Stomach (tissue), 9 donors: ENCODE measurements around the gene DNAJC25. TPM values are rescaled to one million over a fixed set of nuclear protein-coding genes. Genes with fewer than 3 reads are reported as not detected.
A peak's percentile ranks its signal among the peaks of the same experiment; 100 is the strongest.

Experiments used
- DNase-seq, 2 donors: peaks; one replicate each; pipeline versions ENCODE4 v3.0.0 to v3.0.0-alpha.2; 2013 to 2019
- H3K27ac ChIP-seq, 5 donors: fragments of 200-600 bp in 4 of 5; sonication (generic) in 4 of 5; one replicate each; pipeline ENCODE4 v1.5.1; 2013 to 2019; ENCODE audit warnings: mild to moderate bottlenecking in 1 of 5, moderate library complexity in 1 of 5
- H3K27me3 ChIP-seq, 3 donors: fragments of 200-600 bp; sonication (generic); one replicate each; pipeline ENCODE4 v1.5.1; 2017 to 2019; ENCODE audit warnings: mixed run types in 1 of 3
- H3K36me3 ChIP-seq, 4 donors: fragments of 200-600 bp; sonication (generic); 1 replicate in 3 of 4; 2 replicates in 1 of 4; pipeline ENCODE4 v1.5.1; 2016 to 2019
- H3K4me1 ChIP-seq, 4 donors: fragments of 200-600 bp; sonication (generic); one replicate each; pipeline ENCODE4 v1.5.1; 2016 to 2019
- H3K4me3 ChIP-seq, 4 donors: fragments of 200-600 bp; sonication (generic) in 3 of 4; one replicate each; pipeline ENCODE4 v1.5.1; 2016 to 2019; ENCODE audit warnings: mild to moderate bottlenecking in 1 of 4
- H3K9me3 ChIP-seq, 4 donors: fragments of 200-600 bp; sonication (generic); one replicate each; pipeline ENCODE4 v1.5.1; 2016 to 2019
- EP300 ChIP-seq: sonication (generic); formaldehyde crosslinking; IDR thresholded peaks from one replicate; pipeline ENCODE4 v1.6.1; 2017; ENCODE audit warnings: antibody characterized with exemption
- POLR2A ChIP-seq, 4 donors: fragments of 450-650 bp; IDR thresholded peaks; one replicate each; pipeline ENCODE4 v1.6.1; 2016; ENCODE audit warnings: antibody characterized with exemption in 4 of 4, control low read depth in 2 of 4, mild to moderate bottlenecking in 1 of 4, moderate library complexity in 1 of 4
- POLR2AphosphoS5 ChIP-seq, 3 donors: sonication (generic); formaldehyde crosslinking; IDR thresholded peaks; one replicate each; pipeline ENCODE4 v1.6.1; 2016; ENCODE audit warnings: antibody characterized with exemption in 3 of 3
- WGBS, 5 donors: extraction: QIAGEN DNeasy Blood & Tissue Kit in 3 of 5; methylation state at CpG; one replicate each; pipeline versions ENCODE4 v1.1.5 to v1.1.7; 2013 to 2018; 5-methylcytosine and 5-hydroxymethylcytosine counted together
- intact Hi-C: fragments of 100-400 bp; cut with DNase I; formaldehyde crosslinking; loops from one replicate; pipeline ENCODE4 v1.15.1; 2023; ENCODE audit warnings: low total_unique reads
- polyA plus RNA-seq, 3 donors: library from polyadenylated mRNA; stranded (reverse); fragments of 200-250 nt; gene quantifications; one replicate each; pipeline ENCODE4 v1.2.3, GENCODE V29; 2013
- total RNA-seq, 5 donors: library from RNA; depleted of rRNA; stranded (reverse); fragments of >200 nt; gene quantifications; one replicate each; pipeline versions ENCODE4 v1.1.0 to v1.2.3, GENCODE V29; 2014 to 2016
- TF ChIP-seq, protein P1 (sequence below), 7 experiments: fragments of 450-650 bp in 4 of 7; fragments of 200-600 bp in 3 of 7; sonication (generic) in 3 of 7; IDR thresholded peaks; one replicate each; pipeline ENCODE4 v1.5.1; 2016 to 2019; ENCODE audit warnings: antibody characterized with exemption in 7 of 7, control low read depth in 2 of 7, mild to moderate bottlenecking in 1 of 7
- donor health status: healthy with polysubstance abuse.
- donor health status: Bipolar disorder and iron deficiency.
- donor health status: healthy.

Gene DNAJC25
- total and polyA plus RNA-seq, 8 donors = 1.3 to 44.0 (median 4.7) TPM; not detected in 1

DNA sequence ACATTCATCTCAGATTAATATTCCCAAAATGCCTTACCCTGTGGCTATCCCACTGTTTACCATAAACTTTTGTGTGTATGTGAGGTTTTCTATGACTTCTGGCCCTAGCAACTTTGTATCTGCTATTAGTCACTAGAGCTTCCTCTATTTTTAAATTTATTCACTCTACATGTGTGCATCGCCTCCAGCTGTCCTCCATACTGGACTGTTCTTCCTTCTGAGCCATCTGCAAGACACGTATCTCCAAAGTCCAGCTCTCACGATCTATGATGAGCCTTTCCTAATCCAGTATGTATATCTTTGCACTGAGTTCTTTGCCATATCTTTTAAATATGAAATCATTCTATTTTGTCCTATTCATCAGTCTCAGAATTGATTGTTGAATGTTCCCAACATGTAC is 28.6 kb downstream of the DNAJC25 start:
- WGBS, 5 donors = 86 to 96% (median 94%) methylated on average over 3 of the region's 3 CpGs
- TF ChIP-seq POLR2A (IDR thresholded peaks at IDR 0.05) (no peak), EP300 (no peak), POLR2AphosphoS5 (IDR thresholded peaks at IDR 0.05) (no peak)
- TF ChIP-seq, protein P1, sequence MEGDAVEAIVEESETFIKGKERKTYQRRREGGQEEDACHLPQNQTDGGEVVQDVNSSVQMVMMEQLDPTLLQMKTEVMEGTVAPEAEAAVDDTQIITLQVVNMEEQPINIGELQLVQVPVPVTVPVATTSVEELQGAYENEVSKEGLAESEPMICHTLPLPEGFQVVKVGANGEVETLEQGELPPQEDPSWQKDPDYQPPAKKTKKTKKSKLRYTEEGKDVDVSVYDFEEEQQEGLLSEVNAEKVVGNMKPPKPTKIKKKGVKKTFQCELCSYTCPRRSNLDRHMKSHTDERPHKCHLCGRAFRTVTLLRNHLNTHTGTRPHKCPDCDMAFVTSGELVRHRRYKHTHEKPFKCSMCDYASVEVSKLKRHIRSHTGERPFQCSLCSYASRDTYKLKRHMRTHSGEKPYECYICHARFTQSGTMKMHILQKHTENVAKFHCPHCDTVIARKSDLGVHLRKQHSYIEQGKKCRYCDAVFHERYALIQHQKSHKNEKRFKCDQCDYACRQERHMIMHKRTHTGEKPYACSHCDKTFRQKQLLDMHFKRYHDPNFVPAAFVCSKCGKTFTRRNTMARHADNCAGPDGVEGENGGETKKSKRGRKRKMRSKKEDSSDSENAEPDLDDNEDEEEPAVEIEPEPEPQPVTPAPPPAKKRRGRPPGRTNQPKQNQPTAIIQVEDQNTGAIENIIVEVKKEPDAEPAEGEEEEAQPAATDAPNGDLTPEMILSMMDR (IDR thresholded peaks at IDR 0.05) = no peak
- Histone ChIP-seq H3K36me3 (peaks cover 0 to 8% (median 5%) of the 10 kb centered on the region in 4 donors), H3K27ac (no peak overlapping the region), H3K27me3 (no peaks in the 10 kb centered on the region), H3K4me1 (peaks cover 12 to 34% (median 18%) of the 10 kb centered on the region in 4 donors), H3K9me3 (no peaks in the 10 kb centered on the region), H3K4me3 (no peak overlapping the region)
- no peak for DNase-seq
- intact Hi-C loops = no loop called here

GRCh38 chr9:111661150-111661801 is 30.1 kb downstream of the DNAJC25 start, which contains the start of gene GNG10:
Gene GNG10, plus strand, starts transcription at chr9:111661605. Its CDS starts 30 bp downstream, at chr9:111661635.
- intact Hi-C loops = no loop called here

DNA sequence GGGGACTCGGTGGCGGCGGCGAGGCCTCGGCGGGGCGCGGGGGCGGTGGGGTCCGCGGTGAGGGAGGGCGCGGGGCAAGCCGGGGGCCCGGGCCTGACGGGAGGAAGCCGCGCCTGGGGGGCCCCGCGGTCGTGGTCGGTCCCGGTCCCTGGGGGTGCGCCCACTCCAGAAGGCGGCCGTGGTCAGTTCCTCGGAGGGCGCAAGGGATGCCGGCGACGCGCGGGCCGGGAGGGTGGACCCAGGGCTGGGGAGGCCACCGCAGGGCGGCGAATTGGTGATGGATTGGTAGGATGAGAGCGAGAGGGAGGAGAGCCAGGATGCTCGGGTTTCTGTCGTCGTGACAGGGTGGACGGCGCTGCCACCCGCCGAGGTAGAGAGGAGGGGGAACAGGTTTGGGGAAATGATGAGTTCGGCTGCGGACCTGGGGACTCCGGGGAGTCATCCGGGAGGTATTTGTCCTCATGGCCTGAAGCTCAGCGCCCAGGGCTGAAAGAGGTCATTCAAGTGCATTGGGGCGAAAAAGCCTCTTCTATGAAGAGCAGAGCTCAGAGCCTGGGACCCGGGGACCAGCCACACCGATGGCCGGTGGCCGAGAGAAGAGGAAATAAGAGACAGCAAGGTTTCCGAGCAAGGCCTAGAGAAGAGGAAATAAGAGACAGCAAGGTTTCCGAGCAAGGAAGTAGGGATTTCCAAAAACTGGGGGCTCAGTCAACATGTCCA is 30.8 kb downstream of the DNAJC25 start:
- H3K9me3 ChIP-seq = no peaks in the 10 kb centered on the region
- H3K27ac ChIP-seq = peak overlapping the region; percentile 76 to 93 (median 82)
- peak overlapping the region; percentile 73 to 89 (median 83) for H3K4me3 ChIP-seq
- intact Hi-C loops = no loop called here
- H3K27me3 ChIP-seq = no peaks in the 10 kb centered on the region
- H3K4me1 ChIP-seq = peaks cover 12 to 34% (median 18%) of the 10 kb centered on the region in 4 donors
- TF ChIP-seq, protein P1 (IDR thresholded peaks at IDR 0.05) = no peak
- TF ChIP-seq POLR2A (IDR thresholded peaks at IDR 0.05) = no peak
- no peak for TF ChIP-seq POLR2AphosphoS5 (IDR thresholded peaks at IDR 0.05)
- no peak for TF ChIP-seq EP300
- H3K36me3 ChIP-seq = peaks cover 0 to 10% (median 5%) of the 10 kb centered on the region in 4 donors
- 0 to 2% (median 1%) methylated on average over 20 to 57 of the region's 57 CpGs for WGBS, 5 donors
- peak; percentile 30 to 71 for DNase-seq

More at GRCh38 chr9:111661150-111661801, 30.1 kb downstream of the DNAJC25 start, which contains the start of gene GNG10:
- TF ChIP-seq POLR2AphosphoS5 (IDR thresholded peaks at IDR 0.05) (peak in 2 of 3 donors; percentile 6 to 18), EP300 (no peak)
- Histone ChIP-seq H3K4me3 (peak within 1 kb of the TSS; percentile 73 to 89 (median 83)), H3K36me3 (peaks cover 0 to 4% (median 0%) of the 10 kb centered on the region in 4 donors), H3K27ac (peak within 1 kb of the TSS; percentile 76 to 93 (median 82)), H3K4me1 (peaks cover 12 to 34% (median 18%) of the 10 kb centered on the region in 4 donors), H3K9me3 (no peaks in the 10 kb centered on the region), H3K27me3 (no peaks in the 10 kb centered on the region)
- WGBS, 5 donors = 0 to 1% (median 0%) methylated on average over 20 to 61 of the region's 61 CpGs
- DNase-seq = peak; percentile 62 to 88

- intact Hi-C loops = no loop called here
- peak in 1 of 2 donors; percentile 22 for DNase-seq
- TF ChIP-seq EP300 (no peak), POLR2A (IDR thresholded peaks at IDR 0.05) (no peak), POLR2AphosphoS5 (IDR thresholded peaks at IDR 0.05) (no peak)
- TF ChIP-seq, protein P1 (IDR thresholded peaks at IDR 0.05) = no peak
- Histone ChIP-seq H3K4me3 (peak overlapping the region; percentile 73 to 89 (median 83)), H3K27me3 (no peaks in the 10 kb centered on the region), H3K9me3 (no peaks in the 10 kb centered on the region), H3K4me1 (peaks cover 12 to 34% (median 18%) of the 10 kb centered on the region in 4 donors), H3K36me3 (peaks cover 4 to 18% (median 13%) of the 10 kb centered on the region in 4 donors), H3K27ac (peak overlapping the region in 4 of 5 donors; percentile 76 to 93 (median 83))
- WGBS, 5 donors = 19 to 28% (median 25%) methylated on average over 7 of the region's 7 CpGs
These were observed 31.6 kb downstream of the DNAJC25 start for GRCh38 chr9:111662576-111663300.
